HepG2 (cell line): ENCODE results near the gene SULT6B1. TPM values are rescaled to one million over a fixed set of nuclear protein-coding genes. Genes with fewer than 3 reads are reported as not detected.

Experiments
- CHD2 ChIP-seq: IDR thresholded peaks from 2 replicates; pipeline ENCODE4 v1.6.1; 2011; ENCODE audit warnings: low read depth, low read length, improper control_type of control experiment
- HOXA3 ChIP-seq: sonication (generic); formaldehyde crosslinking; IDR thresholded peaks from 2 replicates; pipeline ENCODE4 v1.5.0; 2020; ENCODE audit warnings: missing genetic modification reagents
- NBN ChIP-seq: fragments of 450-650 bp; conservative IDR thresholded peaks from 2 replicates; pipeline ENCODE4 v1.6.1; 2017
- PITX1 ChIP-seq: sonication (generic); formaldehyde crosslinking; IDR thresholded peaks from 2 replicates; pipeline ENCODE4 v1.5.1; 2020; ENCODE audit warnings: mild to moderate bottlenecking, missing genetic modification reagents
- TBL1XR1 ChIP-seq: fragments of 150-350 bp; IDR thresholded peaks from 2 replicates; pipeline ENCODE4 v1.6.1; 2014; ENCODE audit warnings: borderline replicate concordance, low read length; ENCODE audit not compliant: partially characterized antibody
- ZBTB20 ChIP-seq: sonication (generic); formaldehyde crosslinking; IDR thresholded peaks from 2 replicates; pipeline ENCODE4 v1.8.1; 2023; ENCODE audit warnings: missing genetic modification reagents, low read depth, mild to moderate bottlenecking, borderline replicate concordance
- ZNF430 ChIP-seq: sonication (generic); formaldehyde crosslinking; IDR thresholded peaks from 2 replicates; pipeline ENCODE4 v1.9.0; 2021; ENCODE audit warnings: mild to moderate bottlenecking, missing genetic modification reagents
- ZNF552 ChIP-seq: sonication (generic); formaldehyde crosslinking; IDR thresholded peaks from 2 replicates; pipeline ENCODE4 v1.9.0; 2022; ENCODE audit warnings: missing genetic modification reagents, mild to moderate bottlenecking, borderline replicate concordance
- ZNF557 ChIP-seq: sonication (generic); formaldehyde crosslinking; IDR thresholded peaks from 2 replicates; pipeline ENCODE4 v1.4.0; 2020; ENCODE audit warnings: missing genetic modification reagents
- ZNF879 ChIP-seq: sonication (generic); formaldehyde crosslinking; IDR thresholded peaks from 2 replicates; pipeline ENCODE4 v1.8.1; 2023; ENCODE audit warnings: missing genetic modification reagents
- polyA plus RNA-seq, 8 experiments: library from polyadenylated mRNA; depleted of rRNA in 3 of 8; stranded (reverse) in 7 of 8; unstranded in 1 of 8; fragments of >200 nt; fragmentation: Illumina TruSeq in 4 of 8; extraction: Trizol in 4 of 8; gene quantifications; 2 replicates each; pipeline versions ENCODE4 v1.2.1 to v1.2.3, GENCODE V29; 2011 to 2016; ENCODE audit warnings: low read depth in 4 of 8, missing spikeins in 1 of 8, mixed read lengths in 1 of 8; ENCODE audit not compliant: insufficient read depth in 1 of 8
- total RNA-seq, 5 experiments: library from RNA; depleted of rRNA; stranded (reverse); fragments of >200 nt; fragmentation: Illumina TruSeq; extraction: Trizol; gene quantifications; 2 replicates each; pipeline ENCODE4 v1.2.3, GENCODE V29; 2016; ENCODE audit warnings: low read depth in 1 of 5
- TF ChIP-seq, protein P1 (sequence below), 2 experiments: sonication (generic) in 1 of 2; formaldehyde crosslinking in 1 of 2; IDR thresholded peaks; 2 replicates each; pipeline versions ENCODE4 v1.6.1 to v1.9.0; 2014 to 2022; ENCODE audit warnings: antibody characterized with exemption in 1 of 2, borderline replicate concordance in 1 of 2, inconsistent platforms in 1 of 2, low read depth in 1 of 2, missing genetic modification reagents in 1 of 2
- TF ChIP-seq, protein P2 (sequence below): sonication (generic); formaldehyde crosslinking; IDR thresholded peaks from 2 replicates; pipeline ENCODE4 v1.5.0; 2020; ENCODE audit warnings: missing genetic modification reagents
- TF ChIP-seq, protein P3 (sequence below): sonication (generic); formaldehyde crosslinking; IDR thresholded peaks from 2 replicates; pipeline ENCODE4 v1.4.0; 2020; ENCODE audit warnings: mild to moderate bottlenecking, missing genetic modification reagents, borderline replicate concordance

Gene SULT6B1
- total and polyA plus RNA-seq, 2 of the 13 experiments (the other 11 are each of a cell fraction or from before 2014, with no cell fraction given) = not detected

DNA sequence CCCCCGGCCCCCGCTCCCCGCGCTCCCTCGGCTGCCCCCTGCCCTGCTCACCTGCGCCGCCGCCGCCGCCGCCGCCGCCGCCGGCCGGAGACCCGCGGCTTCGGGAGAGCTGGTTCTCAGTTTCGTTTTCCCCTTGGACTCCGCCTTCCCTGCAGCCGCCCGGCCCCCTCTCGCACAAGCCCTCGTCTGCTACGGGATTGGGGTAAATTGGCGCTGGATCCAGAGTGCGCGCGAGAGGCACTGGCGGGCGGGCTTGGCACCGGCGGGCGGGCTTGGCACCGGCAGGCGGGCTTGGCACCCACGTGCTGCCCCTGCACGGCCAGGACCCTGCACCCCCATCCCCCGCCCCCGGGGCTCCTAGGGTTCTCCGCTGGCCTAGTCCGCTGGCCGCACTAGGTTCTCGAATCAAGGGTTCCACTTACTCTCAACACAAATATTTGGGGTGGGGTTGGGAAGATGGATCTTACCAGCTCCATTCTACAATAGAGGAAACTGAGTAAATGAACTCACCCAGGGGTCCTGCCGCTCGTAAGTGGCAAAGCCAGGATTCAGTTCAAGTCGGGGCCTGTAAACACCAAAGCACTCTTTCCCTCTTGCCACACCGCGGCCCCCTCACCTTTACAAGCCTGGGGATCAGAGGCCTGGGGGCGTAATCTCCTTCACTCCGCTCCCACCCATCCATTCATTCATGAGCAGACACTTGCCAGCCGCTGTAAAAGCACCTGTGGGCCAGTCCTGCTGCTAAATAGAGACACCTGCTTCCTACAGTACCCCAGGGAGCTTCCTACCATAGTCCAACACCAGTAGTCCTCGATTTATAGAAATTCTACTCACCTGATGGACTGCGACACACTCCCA lies 31.4 kb downstream of the SULT6B1 start, which contains the start of gene EIF2AK2 (continued):
- TF ChIP-seq, protein P1, sequence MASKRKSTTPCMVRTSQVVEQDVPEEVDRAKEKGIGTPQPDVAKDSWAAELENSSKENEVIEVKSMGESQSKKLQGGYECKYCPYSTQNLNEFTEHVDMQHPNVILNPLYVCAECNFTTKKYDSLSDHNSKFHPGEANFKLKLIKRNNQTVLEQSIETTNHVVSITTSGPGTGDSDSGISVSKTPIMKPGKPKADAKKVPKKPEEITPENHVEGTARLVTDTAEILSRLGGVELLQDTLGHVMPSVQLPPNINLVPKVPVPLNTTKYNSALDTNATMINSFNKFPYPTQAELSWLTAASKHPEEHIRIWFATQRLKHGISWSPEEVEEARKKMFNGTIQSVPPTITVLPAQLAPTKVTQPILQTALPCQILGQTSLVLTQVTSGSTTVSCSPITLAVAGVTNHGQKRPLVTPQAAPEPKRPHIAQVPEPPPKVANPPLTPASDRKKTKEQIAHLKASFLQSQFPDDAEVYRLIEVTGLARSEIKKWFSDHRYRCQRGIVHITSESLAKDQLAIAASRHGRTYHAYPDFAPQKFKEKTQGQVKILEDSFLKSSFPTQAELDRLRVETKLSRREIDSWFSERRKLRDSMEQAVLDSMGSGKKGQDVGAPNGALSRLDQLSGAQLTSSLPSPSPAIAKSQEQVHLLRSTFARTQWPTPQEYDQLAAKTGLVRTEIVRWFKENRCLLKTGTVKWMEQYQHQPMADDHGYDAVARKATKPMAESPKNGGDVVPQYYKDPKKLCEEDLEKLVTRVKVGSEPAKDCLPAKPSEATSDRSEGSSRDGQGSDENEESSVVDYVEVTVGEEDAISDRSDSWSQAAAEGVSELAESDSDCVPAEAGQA (IDR thresholded peaks at IDR 0.05; ENCODE audit: low read depth) = no peak
- TF ChIP-seq, protein P1 (CRISPR knock-in tag; IDR thresholded peaks at IDR 0.05; ENCODE audit: borderline replicate concordance) = no peak
- TF ChIP-seq CHD2 (peak; percentile 95), TBL1XR1 (no peak), ZNF557 (CRISPR knock-in tag) (no peak), HOXA3 (CRISPR knock-in tag) (peak; percentile 59; the same call in 1 of the 2 replicates), ZNF552 (no peak), ZNF879 (CRISPR knock-in tag) (no peak), PITX1 (no peak), ZBTB20 (CRISPR knock-in tag) (no peak), ZNF430 (peak; percentile 78), NBN (no peak)
- TF ChIP-seq, protein P2, sequence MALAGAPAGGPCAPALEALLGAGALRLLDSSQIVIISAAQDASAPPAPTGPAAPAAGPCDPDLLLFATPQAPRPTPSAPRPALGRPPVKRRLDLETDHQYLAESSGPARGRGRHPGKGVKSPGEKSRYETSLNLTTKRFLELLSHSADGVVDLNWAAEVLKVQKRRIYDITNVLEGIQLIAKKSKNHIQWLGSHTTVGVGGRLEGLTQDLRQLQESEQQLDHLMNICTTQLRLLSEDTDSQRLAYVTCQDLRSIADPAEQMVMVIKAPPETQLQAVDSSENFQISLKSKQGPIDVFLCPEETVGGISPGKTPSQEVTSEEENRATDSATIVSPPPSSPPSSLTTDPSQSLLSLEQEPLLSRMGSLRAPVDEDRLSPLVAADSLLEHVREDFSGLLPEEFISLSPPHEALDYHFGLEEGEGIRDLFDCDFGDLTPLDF = 0 out of 2 replicates have a peak, but pooled peaks have one; percentile 79
- TF ChIP-seq, protein P3, sequence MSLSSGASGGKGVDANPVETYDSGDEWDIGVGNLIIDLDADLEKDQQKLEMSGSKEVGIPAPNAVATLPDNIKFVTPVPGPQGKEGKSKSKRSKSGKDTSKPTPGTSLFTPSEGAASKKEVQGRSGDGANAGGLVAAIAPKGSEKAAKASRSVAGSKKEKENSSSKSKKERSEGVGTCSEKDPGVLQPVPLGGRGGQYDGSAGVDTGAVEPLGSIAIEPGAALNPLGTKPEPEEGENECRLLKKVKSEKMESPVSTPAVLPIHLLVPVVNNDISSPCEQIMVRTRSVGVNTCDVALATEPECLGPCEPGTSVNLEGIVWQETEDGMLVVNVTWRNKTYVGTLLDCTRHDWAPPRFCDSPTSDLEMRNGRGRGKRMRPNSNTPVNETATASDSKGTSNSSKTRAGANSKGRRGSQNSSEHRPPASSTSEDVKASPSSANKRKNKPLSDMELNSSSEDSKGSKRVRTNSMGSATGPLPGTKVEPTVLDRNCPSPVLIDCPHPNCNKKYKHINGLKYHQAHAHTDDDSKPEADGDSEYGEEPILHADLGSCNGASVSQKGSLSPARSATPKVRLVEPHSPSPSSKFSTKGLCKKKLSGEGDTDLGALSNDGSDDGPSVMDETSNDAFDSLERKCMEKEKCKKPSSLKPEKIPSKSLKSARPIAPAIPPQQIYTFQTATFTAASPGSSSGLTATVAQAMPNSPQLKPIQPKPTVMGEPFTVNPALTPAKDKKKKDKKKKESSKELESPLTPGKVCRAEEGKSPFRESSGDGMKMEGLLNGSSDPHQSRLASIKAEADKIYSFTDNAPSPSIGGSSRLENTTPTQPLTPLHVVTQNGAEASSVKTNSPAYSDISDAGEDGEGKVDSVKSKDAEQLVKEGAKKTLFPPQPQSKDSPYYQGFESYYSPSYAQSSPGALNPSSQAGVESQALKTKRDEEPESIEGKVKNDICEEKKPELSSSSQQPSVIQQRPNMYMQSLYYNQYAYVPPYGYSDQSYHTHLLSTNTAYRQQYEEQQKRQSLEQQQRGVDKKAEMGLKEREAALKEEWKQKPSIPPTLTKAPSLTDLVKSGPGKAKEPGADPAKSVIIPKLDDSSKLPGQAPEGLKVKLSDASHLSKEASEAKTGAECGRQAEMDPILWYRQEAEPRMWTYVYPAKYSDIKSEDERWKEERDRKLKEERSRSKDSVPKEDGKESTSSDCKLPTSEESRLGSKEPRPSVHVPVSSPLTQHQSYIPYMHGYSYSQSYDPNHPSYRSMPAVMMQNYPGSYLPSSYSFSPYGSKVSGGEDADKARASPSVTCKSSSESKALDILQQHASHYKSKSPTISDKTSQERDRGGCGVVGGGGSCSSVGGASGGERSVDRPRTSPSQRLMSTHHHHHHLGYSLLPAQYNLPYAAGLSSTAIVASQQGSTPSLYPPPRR (CRISPR knock-in tag) = 0 out of 2 replicates have a peak, but pooled peaks have one; percentile 19
